Measurements from ENCODE around the gene TMEM255B. TPM values are rescaled to one million over a fixed set of nuclear protein-coding genes. Genes with fewer than 3 reads are reported as not detected.
"Not testable (repeated sequence)": the region's sequence is repeated elsewhere in the genome, so short reads cannot be mapped to it uniquely, and the experiment has no call there.

The TMEM255B gene
- total RNA-seq, 2 experiments from 2014 or later = 0.63 to 0.91 TPM

GRCh38 chr13:113748862-113749451 is 10.1 kb upstream of the TMEM255B start:
- H3K4me3 Mint-ChIP-seq = no peak overlapping the region
- POLR2A ChIA-PET = no interaction called here
- no peak for DNase-seq
- H3K4me1 Mint-ChIP-seq = no peaks in the 10 kb centered on the region
- no peak overlapping the region for H3K27ac Mint-ChIP-seq
- peaks cover 2% of the 10 kb centered on the region for H3K27me3 Mint-ChIP-seq
- CTCF ChIA-PET = no interaction called here
- peaks cover 4% of the 10 kb centered on the region for H3K36me3 Mint-ChIP-seq (ENCODE audit: low read depth)
- H3K9me3 Mint-ChIP-seq = peaks cover 19% of the 10 kb centered on the region

DNA sequence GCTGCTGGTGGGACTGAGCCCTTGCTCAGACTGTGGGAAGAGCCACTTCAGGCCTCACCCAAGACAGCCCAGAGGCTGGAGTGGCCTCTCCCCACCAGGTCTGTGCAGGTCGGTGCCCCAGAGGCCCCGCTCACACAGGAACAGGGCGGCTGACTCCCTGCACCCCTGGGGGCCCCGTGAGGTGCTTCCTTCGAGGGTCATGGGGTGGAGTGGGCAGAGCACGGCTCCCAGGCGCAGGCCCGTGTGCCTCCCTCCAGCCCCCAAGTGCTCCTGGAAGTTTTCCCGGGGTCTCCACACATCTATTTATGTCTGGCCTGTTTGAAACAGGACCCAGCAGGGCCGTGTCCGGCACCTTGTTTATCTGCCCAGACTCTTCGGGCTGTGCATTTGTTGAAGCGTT is 9.5 kb upstream of the TMEM255B start:
- H3K27me3 Mint-ChIP-seq = peaks cover 3% of the 10 kb centered on the region
- H3K9me3 Mint-ChIP-seq = peaks cover 19% of the 10 kb centered on the region
- peaks cover 4% of the 10 kb centered on the region for H3K36me3 Mint-ChIP-seq (ENCODE audit: low read depth)
- H3K27ac Mint-ChIP-seq = no peak overlapping the region
- no peak for DNase-seq
- POLR2A ChIA-PET = no interaction called here
- no peak overlapping the region for H3K4me3 Mint-ChIP-seq
- no peaks in the 10 kb centered on the region for H3K4me1 Mint-ChIP-seq
- CTCF ChIA-PET = no interaction called here

DNA sequence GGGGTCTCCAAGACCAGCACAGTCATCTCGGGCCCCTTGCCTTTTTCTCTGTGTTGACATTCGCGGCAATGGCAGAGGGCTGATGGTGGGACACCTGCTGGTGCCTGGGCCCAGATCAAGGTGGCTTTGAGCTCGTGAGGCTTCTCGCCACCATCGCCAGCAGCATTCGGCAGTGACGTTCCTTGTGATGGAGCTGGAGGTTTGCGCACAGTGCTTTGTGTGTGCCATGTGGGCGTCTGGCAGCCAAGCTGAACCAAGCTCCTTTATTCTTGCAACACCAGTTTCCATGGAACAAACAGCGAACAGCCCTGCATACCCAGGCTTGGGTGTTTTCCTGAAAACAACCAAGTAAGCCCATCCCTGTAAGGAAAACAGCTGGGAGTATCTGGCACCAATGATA is 9.1 kb upstream of the TMEM255B start:
- ChIA-PET CTCF (no interaction called here), POLR2A (no interaction called here)
- no peak overlapping the region for H3K4me3 Mint-ChIP-seq
- H3K27ac Mint-ChIP-seq = no peak overlapping the region
- H3K4me1 Mint-ChIP-seq = no peaks in the 10 kb centered on the region
- peaks cover 19% of the 10 kb centered on the region for H3K9me3 Mint-ChIP-seq
- H3K27me3 Mint-ChIP-seq = peaks cover 4% of the 10 kb centered on the region
- no peak for DNase-seq
- peaks cover 4% of the 10 kb centered on the region for H3K36me3 Mint-ChIP-seq (ENCODE audit: low read depth)

GRCh38 chr13:113750554-113751399 is 8.2 kb upstream of the TMEM255B start:
- H3K27ac Mint-ChIP-seq = no peak overlapping the region
- H3K4me3 Mint-ChIP-seq = no peak overlapping the region
- H3K4me1 Mint-ChIP-seq = no peaks in the 10 kb centered on the region
- ChIA-PET CTCF (no interaction called here), POLR2A (no interaction called here)
- no peak for DNase-seq
- H3K27me3 Mint-ChIP-seq = peaks cover 4% of the 10 kb centered on the region
- peaks cover 19% of the 10 kb centered on the region for H3K9me3 Mint-ChIP-seq
- H3K36me3 Mint-ChIP-seq (ENCODE audit: low read depth) = peaks cover 4% of the 10 kb centered on the region

DNA sequence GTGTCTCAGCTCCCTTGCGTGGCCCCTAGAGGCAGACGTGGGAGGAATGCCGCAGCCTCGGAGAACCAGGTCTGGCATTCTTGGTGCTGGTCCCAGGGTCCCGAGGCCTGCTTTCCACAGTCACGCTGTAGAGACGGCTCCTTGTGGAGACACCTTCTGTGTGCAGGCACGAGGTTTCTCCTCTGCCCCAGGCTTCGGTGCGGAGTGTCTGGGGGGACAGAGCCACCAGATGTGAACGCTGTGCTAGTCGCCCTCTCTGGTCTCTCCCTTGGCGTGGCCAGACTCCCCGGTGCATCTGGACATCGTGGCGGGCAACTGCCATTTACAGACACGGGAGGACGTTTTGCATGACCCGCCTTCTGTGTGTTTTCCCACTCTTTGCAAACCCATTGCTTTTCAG is 7.5 kb upstream of the TMEM255B start:
- H3K27me3 Mint-ChIP-seq = peaks cover 4% of the 10 kb centered on the region
- DNase-seq = no peak
- peaks cover 19% of the 10 kb centered on the region for H3K9me3 Mint-ChIP-seq
- POLR2A ChIA-PET = no interaction called here
- no peaks in the 10 kb centered on the region for H3K4me1 Mint-ChIP-seq
- CTCF ChIA-PET = no interaction called here
- H3K27ac Mint-ChIP-seq = no peak overlapping the region
- no peak overlapping the region for H3K4me3 Mint-ChIP-seq
- H3K36me3 Mint-ChIP-seq (ENCODE audit: low read depth) = peaks cover 4% of the 10 kb centered on the region

DNA sequence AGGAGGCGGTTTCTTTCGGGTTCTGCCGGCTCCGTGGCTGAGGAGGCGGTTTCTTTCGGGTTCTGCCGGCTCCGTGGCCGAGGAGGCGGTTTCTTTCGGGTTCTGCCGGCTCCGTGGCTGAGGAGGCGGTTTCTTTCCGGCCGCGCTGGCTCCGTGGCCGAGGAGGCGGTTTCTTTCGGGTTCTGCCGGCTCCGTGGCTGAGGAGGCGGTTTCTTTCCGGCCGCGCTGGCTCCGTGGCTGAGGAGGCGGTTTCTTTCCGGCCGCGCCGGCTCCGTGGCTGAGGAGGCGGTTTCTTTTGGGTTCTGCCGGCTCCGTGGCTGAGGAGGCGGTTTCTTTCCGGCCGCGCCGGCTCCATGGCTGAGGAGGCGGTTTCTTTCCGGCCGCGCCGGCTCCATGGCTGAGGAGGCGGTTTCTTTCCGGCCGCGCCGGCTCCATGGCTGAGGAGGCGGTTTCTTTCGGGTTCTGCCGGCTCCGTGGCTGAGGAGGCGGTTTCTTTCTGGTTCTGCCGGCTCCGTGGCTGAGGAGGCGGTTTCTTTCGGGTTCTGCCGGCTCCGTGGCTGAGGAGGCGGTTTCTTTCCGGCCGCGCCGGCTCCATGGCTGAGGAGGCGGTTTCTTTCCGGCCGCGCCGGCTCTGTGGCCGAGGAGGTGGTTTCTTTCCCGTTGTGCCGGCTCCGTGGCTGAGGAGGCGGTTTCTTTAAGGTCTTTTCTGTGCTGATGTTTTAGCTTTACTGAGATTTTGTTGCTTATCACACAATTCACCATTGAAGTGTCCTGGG is 6.6 kb upstream of the TMEM255B start:
- H3K27me3 Mint-ChIP-seq; DNase-seq; H3K36me3 Mint-ChIP-seq (ENCODE audit: low read depth); POLR2A ChIA-PET; H3K4me3 Mint-ChIP-seq; H3K27ac Mint-ChIP-seq; CTCF ChIA-PET; H3K4me1 Mint-ChIP-seq: not testable (repeated sequence)
- peaks cover 24% of the 10 kb centered on the region for H3K9me3 Mint-ChIP-seq

DNA sequence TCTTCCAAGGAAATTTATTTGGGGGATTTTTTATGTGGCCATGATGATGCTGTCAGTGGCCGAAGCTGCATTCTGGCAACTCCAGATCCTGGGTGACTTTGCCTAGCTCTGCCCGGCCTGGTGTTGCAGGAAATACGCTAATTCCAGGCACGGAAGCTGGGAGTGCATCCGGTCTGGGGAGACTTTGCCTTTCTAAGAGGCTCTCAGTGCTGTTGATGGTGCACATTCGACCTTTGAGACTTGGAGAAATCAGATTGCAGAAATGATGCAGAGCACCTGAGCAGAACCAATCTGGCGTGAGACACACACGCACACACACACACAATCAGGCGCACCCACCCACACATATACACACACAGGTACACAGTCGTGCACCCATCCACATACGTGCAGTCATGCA is 5.9 kb upstream of the TMEM255B start:
- peaks cover 14% of the 10 kb centered on the region for H3K27me3 Mint-ChIP-seq
- no peak overlapping the region for H3K4me3 Mint-ChIP-seq
- peaks cover 4% of the 10 kb centered on the region for H3K36me3 Mint-ChIP-seq (ENCODE audit: low read depth)
- H3K27ac Mint-ChIP-seq = no peak overlapping the region
- H3K9me3 Mint-ChIP-seq = peaks cover 24% of the 10 kb centered on the region
- ChIA-PET POLR2A (no interaction called here), CTCF (no interaction called here)
- H3K4me1 Mint-ChIP-seq = peaks cover 5% of the 10 kb centered on the region
- no peak for DNase-seq

GRCh38 chr13:113754242-113754641 is 4.8 kb upstream of the TMEM255B start:
- no peak overlapping the region for H3K4me3 Mint-ChIP-seq
- peaks cover 24% of the 10 kb centered on the region for H3K9me3 Mint-ChIP-seq
- peaks cover 19% of the 10 kb centered on the region for H3K27me3 Mint-ChIP-seq
- peaks cover 10% of the 10 kb centered on the region for H3K4me1 Mint-ChIP-seq
- no peak overlapping the region for H3K27ac Mint-ChIP-seq
- ChIA-PET POLR2A (no interaction called here), CTCF (no interaction called here)
- DNase-seq = no peak
- H3K36me3 Mint-ChIP-seq (ENCODE audit: low read depth) = peaks cover 4% of the 10 kb centered on the region

GRCh38 chr13:113754691-113755090 is 4.3 kb upstream of the TMEM255B start:
- H3K4me1 Mint-ChIP-seq = peaks cover 15% of the 10 kb centered on the region
- POLR2A ChIA-PET = no interaction called here
- H3K9me3 Mint-ChIP-seq = peaks cover 24% of the 10 kb centered on the region
- H3K27me3 Mint-ChIP-seq = peaks cover 24% of the 10 kb centered on the region
- no peak overlapping the region for H3K4me3 Mint-ChIP-seq
- H3K36me3 Mint-ChIP-seq (ENCODE audit: low read depth) = peaks cover 4% of the 10 kb centered on the region
- DNase-seq = no peak
- H3K27ac Mint-ChIP-seq = no peak overlapping the region
- CTCF ChIA-PET = no interaction called here

DNA sequence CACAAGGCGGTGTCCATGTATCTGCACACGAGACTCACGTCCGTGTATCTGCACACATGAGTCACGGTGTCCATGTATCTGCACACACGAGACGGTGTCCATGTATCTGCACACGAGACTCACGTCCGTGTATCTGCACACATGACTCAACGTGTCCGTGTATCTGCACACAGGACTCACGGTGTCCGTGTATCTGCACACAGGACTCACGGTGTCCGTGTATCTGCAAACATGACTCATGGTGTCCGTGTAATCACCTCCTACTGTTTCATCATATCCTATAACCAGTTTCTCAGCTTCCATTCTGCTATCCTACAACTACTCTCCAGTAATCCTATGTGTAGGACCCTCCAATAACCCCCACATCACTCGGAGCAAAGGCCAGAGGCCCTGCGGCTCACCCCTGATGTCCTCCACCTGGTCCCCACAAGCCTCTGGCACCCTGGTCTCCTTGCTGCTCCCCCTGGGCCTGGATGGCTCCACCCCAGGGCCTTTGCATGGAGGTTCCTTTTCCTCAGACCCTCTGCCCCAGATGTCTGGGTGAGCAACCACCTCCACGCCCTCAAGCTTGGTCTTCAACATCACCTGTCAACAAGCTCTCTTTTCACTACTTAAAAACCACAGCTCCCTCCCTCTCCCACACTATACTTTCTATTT is 2.5 kb upstream of the TMEM255B start:
- Mint-ChIP-seq H3K27me3 (peaks cover 42% of the 10 kb centered on the region), H3K36me3 (ENCODE audit: low read depth) (peaks cover 4% of the 10 kb centered on the region), H3K9me3 (peaks cover 11% of the 10 kb centered on the region), H3K4me1 (peaks cover 17% of the 10 kb centered on the region), H3K27ac (no peak overlapping the region), H3K4me3 (no peak overlapping the region)
- ChIA-PET CTCF (no interaction called here), POLR2A (no interaction called here)
- DNase-seq = no peak

GRCh38 chr13:113759525-113760137 is 605 bp downstream of the TMEM255B start:
- no peak for DNase-seq
- Mint-ChIP-seq H3K4me3 (peak overlapping the region; percentile 82), H3K9me3 (peaks cover 5% of the 10 kb centered on the region), H3K4me1 (peaks cover 17% of the 10 kb centered on the region), H3K27me3 (peaks cover 55% of the 10 kb centered on the region), H3K27ac (no peak overlapping the region), H3K36me3 (ENCODE audit: low read depth) (no peaks in the 10 kb centered on the region)
- ChIA-PET CTCF (no interaction called here), POLR2A (no interaction called here)

GRCh38 chr13:113761136-113761535 is 2.1 kb downstream of the TMEM255B start:
- H3K36me3 Mint-ChIP-seq (ENCODE audit: low read depth) = no peaks in the 10 kb centered on the region
- H3K27me3 Mint-ChIP-seq = peaks cover 53% of the 10 kb centered on the region
- peaks cover 5% of the 10 kb centered on the region for H3K9me3 Mint-ChIP-seq
- H3K27ac Mint-ChIP-seq = no peak overlapping the region
- CTCF ChIA-PET = no interaction called here
- H3K4me1 Mint-ChIP-seq = peaks cover 17% of the 10 kb centered on the region
- POLR2A ChIA-PET = no interaction called here
- DNase-seq = no peak
- no peak overlapping the region for H3K4me3 Mint-ChIP-seq

DNA sequence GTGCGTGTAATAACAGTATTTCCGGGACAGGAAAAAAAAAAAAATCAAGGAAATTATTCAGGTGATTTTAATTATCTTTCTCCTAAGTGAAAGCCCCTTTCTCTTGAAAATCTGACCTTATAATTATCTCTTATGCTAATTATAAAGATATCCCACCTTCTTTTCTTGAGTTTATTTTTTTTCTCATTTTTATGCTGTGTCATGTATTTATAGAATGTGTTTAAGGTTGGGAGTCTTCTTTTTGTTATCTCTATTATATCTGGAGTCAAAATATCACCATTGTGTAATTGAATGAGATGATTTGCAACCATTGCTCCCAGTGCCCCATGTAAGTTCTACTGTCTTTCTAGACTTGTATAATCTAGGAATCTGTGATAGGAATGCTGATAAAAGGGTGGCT is 3.0 kb downstream of the TMEM255B start:
- H3K27me3 Mint-ChIP-seq = peaks cover 52% of the 10 kb centered on the region
- no peaks in the 10 kb centered on the region for H3K36me3 Mint-ChIP-seq (ENCODE audit: low read depth)
- peaks cover 4% of the 10 kb centered on the region for H3K9me3 Mint-ChIP-seq
- H3K4me1 Mint-ChIP-seq = peaks cover 15% of the 10 kb centered on the region
- ChIA-PET CTCF (no interaction called here), POLR2A (no interaction called here)
- no peak overlapping the region for H3K27ac Mint-ChIP-seq
- DNase-seq = no peak
- H3K4me3 Mint-ChIP-seq = no peak overlapping the region
